Measurements from ENCODE around the gene CELF4.

The CELF4 gene

DNA sequence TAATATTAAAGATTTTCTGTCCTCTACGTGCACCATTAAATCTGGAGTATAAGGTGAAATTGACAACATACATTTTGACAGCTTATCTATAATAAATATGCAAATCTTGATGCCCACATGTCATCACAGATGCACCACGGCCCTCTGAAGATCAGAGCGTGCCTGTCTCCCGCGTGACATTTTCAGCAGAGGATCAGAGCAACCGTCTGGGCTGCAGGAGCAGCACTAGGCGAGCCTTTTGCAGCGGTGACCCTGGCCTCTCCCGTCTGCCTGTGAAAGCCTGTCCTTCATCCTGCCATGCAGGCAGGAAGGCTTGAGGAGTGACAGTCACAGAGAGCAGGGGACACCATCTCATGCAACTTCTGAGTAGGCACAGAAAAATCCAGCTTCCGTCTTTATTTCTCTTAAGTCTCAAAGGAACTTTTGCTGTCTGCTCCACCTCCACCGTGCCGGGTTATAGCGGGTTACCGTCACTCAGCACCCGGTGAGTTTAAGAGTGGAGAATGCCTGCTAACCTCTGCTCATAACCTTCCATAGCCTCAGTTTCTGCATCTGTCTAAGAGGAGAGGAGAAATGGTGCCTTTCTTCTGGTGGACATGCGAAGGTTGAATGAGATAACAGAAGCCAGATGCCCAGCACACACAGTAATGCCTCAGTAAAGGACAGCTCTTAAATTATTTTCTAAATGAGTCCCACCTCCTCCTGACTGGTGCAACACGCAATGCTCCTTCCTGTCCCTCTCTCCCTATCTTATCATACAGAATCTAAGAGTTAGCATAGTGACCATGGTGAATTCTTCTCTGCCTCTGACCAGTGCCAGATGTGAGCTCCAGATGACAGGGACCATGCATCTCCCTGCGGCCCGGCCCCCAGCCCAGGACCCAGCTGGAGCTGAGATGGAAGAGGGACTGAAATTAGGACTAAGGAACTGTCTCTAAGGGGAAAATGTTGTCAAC, 43.8 kb downstream of the CELF4 start:
- TF ChIP-seq, protein P1, sequence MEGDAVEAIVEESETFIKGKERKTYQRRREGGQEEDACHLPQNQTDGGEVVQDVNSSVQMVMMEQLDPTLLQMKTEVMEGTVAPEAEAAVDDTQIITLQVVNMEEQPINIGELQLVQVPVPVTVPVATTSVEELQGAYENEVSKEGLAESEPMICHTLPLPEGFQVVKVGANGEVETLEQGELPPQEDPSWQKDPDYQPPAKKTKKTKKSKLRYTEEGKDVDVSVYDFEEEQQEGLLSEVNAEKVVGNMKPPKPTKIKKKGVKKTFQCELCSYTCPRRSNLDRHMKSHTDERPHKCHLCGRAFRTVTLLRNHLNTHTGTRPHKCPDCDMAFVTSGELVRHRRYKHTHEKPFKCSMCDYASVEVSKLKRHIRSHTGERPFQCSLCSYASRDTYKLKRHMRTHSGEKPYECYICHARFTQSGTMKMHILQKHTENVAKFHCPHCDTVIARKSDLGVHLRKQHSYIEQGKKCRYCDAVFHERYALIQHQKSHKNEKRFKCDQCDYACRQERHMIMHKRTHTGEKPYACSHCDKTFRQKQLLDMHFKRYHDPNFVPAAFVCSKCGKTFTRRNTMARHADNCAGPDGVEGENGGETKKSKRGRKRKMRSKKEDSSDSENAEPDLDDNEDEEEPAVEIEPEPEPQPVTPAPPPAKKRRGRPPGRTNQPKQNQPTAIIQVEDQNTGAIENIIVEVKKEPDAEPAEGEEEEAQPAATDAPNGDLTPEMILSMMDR (conservative IDR thresholded peaks at IDR 0.05; ENCODE audit: low read length), result no peak
- H3K4me3 ChIP-seq (ENCODE audit: low read length), result no peak overlapping the region
- no peak for DNase-seq (ENCODE audit: low read depth)

DNA sequence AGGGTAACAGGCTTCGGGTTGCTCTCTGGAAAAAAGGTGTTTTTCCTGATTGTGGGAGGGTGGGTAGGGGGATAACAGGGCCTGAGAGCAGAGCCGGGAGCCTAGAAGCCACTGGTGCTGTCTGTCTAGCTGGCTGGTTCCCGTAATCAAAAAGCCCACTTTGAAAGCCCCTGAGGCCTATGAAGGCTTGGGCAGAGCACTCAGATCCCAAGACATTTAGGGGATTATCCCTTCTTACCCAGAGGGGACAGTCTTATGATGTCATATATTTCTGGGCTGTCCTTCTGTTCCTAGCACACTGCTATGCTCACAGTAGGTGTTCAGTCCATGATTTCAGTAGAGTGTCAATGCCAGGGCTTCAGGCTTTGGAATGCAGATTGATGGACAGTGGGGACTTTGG, 45.1 kb downstream of the CELF4 start:
- DNase-seq (ENCODE audit: low read depth), result no peak
- no peak overlapping the region for H3K4me3 ChIP-seq (ENCODE audit: low read length)
- TF ChIP-seq, protein P1 (conservative IDR thresholded peaks at IDR 0.05; ENCODE audit: low read length), result no peak

DNA sequence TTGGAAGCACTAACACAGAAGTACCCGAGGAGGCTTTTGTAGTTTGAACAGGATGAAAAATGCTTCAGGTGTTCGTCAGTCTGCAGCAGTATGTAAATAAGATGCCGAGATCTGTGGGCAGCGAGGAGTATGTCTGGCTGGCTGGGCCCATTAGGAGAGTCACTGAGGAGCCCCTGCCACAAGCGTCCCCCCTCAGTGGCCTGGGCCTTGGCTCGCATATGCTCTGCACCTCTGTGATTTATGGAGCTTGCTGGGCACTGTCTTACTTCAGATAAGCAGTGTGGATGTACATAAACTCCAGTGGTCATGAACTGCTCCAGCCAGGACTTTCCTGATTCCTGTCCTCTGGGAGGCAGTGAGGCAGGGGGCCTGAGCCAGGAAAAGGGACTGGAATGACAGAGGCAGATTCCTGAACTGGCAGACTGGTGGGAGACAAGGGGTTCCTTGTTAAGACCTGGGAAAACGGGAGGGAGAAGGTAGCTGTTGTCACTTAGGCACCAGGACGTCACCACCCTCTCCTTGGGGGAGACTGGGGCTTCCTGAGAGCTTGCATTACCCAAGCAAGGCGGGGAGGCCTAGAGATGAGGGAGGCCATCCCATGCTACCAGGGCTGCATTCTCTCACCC, 46.0 kb downstream of the CELF4 start:
- DNase-seq (ENCODE audit: low read depth), result no peak
- H3K4me3 ChIP-seq (ENCODE audit: low read length), result no peak overlapping the region
- TF ChIP-seq, protein P1 (conservative IDR thresholded peaks at IDR 0.05; ENCODE audit: low read length), result no peak

DNA sequence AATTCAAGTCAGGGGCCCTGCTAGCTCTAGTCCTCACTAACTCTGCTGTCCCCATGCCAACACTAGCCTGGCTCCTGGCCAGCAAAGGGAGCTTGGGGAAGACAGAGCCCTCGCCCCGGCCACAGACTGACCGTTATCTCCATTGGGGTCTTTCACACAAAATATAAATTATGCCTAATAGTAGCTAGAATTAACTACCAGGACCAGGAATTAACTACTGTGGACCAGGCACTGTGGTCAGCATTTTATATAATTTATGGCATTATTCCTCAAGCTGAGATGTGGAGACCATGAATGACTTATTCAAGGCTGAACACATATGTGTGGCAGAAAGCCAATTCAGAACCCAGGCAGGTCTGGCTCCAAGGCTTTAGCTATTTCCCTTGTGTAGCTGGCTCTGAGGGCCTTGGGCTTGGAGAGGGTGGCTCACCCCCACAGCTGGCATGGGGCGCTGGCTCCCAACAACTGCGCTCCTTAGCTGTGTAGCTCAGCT, 49.2 kb downstream of the CELF4 start:
- DNase-seq (ENCODE audit: low read depth), result no peak
- TF ChIP-seq, protein P1 (conservative IDR thresholded peaks at IDR 0.05; ENCODE audit: low read length), result no peak
- no peak overlapping the region for H3K4me3 ChIP-seq (ENCODE audit: low read length)

DNA sequence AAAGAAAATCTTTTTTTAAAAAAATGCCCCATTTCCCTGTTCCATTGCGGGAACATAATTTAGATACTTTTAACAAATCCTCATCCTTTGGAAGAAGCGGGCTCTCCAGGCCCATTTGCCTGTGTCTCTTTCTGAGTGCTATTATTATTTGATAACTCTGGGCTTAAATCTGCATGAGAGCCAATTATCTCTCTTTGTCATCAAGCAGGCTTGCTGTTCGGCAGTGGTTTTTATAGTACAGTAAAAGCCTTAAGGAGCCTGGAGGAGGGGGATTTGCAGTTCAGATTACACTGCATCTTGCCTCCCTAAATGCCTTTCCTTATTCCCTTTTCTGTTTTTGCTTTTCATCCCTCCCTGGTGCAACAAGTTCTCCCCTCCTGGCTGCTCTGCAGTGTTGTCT, 50.6 kb downstream of the CELF4 start:
- no peak for DNase-seq (ENCODE audit: low read depth)
- H3K4me3 ChIP-seq (ENCODE audit: low read length), result no peak overlapping the region
- TF ChIP-seq, protein P1 (conservative IDR thresholded peaks at IDR 0.05; ENCODE audit: low read length), result no peak

DNA sequence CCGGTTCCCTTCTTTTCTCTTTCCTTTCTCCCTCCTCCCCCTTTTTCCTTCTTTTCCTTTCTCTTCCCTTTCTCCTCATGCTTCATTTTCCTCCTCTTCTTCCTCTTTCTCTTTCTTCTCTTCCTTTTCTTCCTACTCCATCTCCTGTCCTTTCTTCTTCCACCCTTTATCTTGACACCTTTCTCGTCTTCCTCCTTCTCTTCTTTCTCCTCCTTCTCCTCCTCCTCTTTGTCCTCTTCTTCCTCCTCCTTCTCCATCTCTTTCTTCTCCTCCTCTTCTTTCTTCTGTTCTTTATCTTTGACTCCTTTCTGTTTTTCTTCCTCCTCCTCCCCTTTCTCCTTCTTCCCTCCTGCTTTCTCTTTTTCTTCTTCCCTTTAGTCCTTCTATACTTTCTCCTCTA, 53.2 kb downstream of the CELF4 start:
- TF ChIP-seq, protein P1 (conservative IDR thresholded peaks at IDR 0.05; ENCODE audit: low read length), result no peak
- DNase-seq (ENCODE audit: low read depth), result no peak
- no peak overlapping the region for H3K4me3 ChIP-seq (ENCODE audit: low read length)

All from AG10803 (cell line).